Measurements from ENCODE around the gene GON7.
"Not testable (repeated sequence)": the region's sequence is repeated elsewhere in the genome, so short reads cannot be mapped to it uniquely, and the experiment has no call there.

Gene GON7

GRCh38 chr14:93206793-93207467 is at the start of gene GON7, which contains the start of gene UBR7:
TSS of gene GON7 (minus strand) at chr14:93207065. CDS start at chr14:93207037, 28 bp downstream.
TSS of gene UBR7 (plus strand) at chr14:93207256. CDS start at chr14:93207292, 36 bp downstream.
- peak; percentile 82 for DNase-seq (ENCODE audit: low read depth)

GRCh38 chr14:93249128-93249831 is 42.4 kb upstream of the GON7 start:
- no peak for DNase-seq (ENCODE audit: low read depth)

- no peak for DNase-seq (ENCODE audit: low read depth)
Measured at GRCh38 chr14:93246534-93246933, 39.7 kb upstream of the GON7 start.

- no peak for DNase-seq (ENCODE audit: low read depth)
Measured at GRCh38 chr14:93245764-93246420, 39.0 kb upstream of the GON7 start.

GRCh38 chr14:93240678-93241000 is 33.8 kb upstream of the GON7 start:
- no peak for DNase-seq (ENCODE audit: low read depth)

- no peak for DNase-seq (ENCODE audit: low read depth)
Measured at GRCh38 chr14:93239869-93240677, 33.2 kb upstream of the GON7 start.

- DNase-seq (ENCODE audit: low read depth), result no peak
Measured at GRCh38 chr14:93234798-93235197, 27.9 kb upstream of the GON7 start.

- not testable (repeated sequence) for DNase-seq (ENCODE audit: low read depth)
Measured at GRCh38 chr14:93233078-93233477, 26.2 kb upstream of the GON7 start.

- no peak for DNase-seq (ENCODE audit: low read depth)
Measured at GRCh38 chr14:93232159-93232558, 25.3 kb upstream of the GON7 start.

- no peak for DNase-seq (ENCODE audit: low read depth)
Measured at GRCh38 chr14:93231129-93231979, 24.5 kb upstream of the GON7 start.

- no peak for DNase-seq (ENCODE audit: low read depth)
Measured at GRCh38 chr14:93230539-93230938, 23.7 kb upstream of the GON7 start.

- DNase-seq (ENCODE audit: low read depth), result no peak
Measured at GRCh38 chr14:93228550-93228949, 21.7 kb upstream of the GON7 start.

- DNase-seq (ENCODE audit: low read depth), result no peak
Measured at GRCh38 chr14:93223565-93223964, 16.7 kb upstream of the GON7 start.

GRCh38 chr14:93220509-93220908 is 13.6 kb upstream of the GON7 start:
- DNase-seq (ENCODE audit: low read depth), result no peak

GRCh38 chr14:93219103-93219726 is 12.3 kb upstream of the GON7 start:
- DNase-seq (ENCODE audit: low read depth), result no peak

GRCh38 chr14:93214598-93214997 is 7.7 kb upstream of the GON7 start:
- no peak for DNase-seq (ENCODE audit: low read depth)

- no peak for DNase-seq (ENCODE audit: low read depth)
Measured at GRCh38 chr14:93212432-93212831, 5.6 kb upstream of the GON7 start.

GRCh38 chr14:93207468-93208308 is 823 bp upstream of the GON7 start:
- DNase-seq (ENCODE audit: low read depth), result no peak

GRCh38 chr14:93201155-93201704 is 5.6 kb downstream of the GON7 start:
- no peak for DNase-seq (ENCODE audit: low read depth)

GRCh38 chr14:93200553-93200952 is 6.3 kb downstream of the GON7 start:
- DNase-seq (ENCODE audit: low read depth), result no peak
